Measurements from ENCODE around the gene RAPGEF1. TPM values are rescaled to one million over a fixed set of nuclear protein-coding genes. Genes with fewer than 3 reads are reported as not detected.

The RAPGEF1 gene
- total RNA-seq, 2 experiments from 2014 or later = 149 to 158 TPM

DNA sequence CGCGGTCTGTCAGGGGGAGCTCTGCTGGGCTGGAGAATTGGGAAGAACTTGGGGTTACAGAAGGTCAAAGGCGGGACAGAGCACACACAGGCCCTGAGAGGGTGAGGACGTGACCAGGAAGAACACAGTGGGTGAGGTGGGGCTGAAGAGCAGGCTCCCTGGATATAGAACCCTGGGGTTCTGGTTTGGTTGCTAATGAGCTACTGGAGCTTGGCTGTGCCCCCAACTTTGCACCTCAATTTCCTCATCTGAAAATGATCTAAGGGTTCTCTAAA is 110.7 kb downstream of the RAPGEF1 start:
- Mint-ChIP-seq H3K27me3 (no peaks in the 10 kb centered on the region), H3K9me3 (no peaks in the 10 kb centered on the region), H3K36me3 (ENCODE audit: low read depth) (peaks cover 76% of the 10 kb centered on the region), H3K4me3 (no peak overlapping the region), H3K27ac (peak overlapping the region; percentile 88), H3K4me1 (peaks cover 75% of the 10 kb centered on the region)
- CTCF ChIA-PET = interaction anchor here (0.8 to 2.1 kb wide), 3 partner anchors 13 to 111 kb away, joined by 3 to 8 read pairs (median 5); no protein-coding TSS in a partner anchor
- POLR2A ChIA-PET = interaction anchor here (0.5 to 3.4 kb wide), 5 partner anchors 15 to 105 kb away, joined by 3 to 27 read pairs (median 4); no protein-coding TSS in a partner anchor
- no peak for DNase-seq

- Mint-ChIP-seq H3K9me3 (no peaks in the 10 kb centered on the region), H3K4me3 (no peak overlapping the region), H3K27ac (peak overlapping the region; percentile 88), H3K36me3 (ENCODE audit: low read depth) (peaks cover 78% of the 10 kb centered on the region), H3K4me1 (peaks cover 71% of the 10 kb centered on the region), H3K27me3 (no peaks in the 10 kb centered on the region)
- no peak for DNase-seq
- ChIA-PET POLR2A (interaction anchor here (0.5 to 3.4 kb wide), 9 partner anchors 15 to 105 kb away, joined by 3 to 27 read pairs (median 4); no protein-coding TSS in a partner anchor), CTCF (interaction anchor here (0.8 to 2.1 kb wide), 2 partner anchors 14 to 38 kb away, joined by 3 to 8 read pairs; no protein-coding TSS in a partner anchor)
Observed at GRCh38 chr9:131628459-131629225, 111.2 kb downstream of the RAPGEF1 start.

- ChIA-PET CTCF (interaction anchor here (0.7 to 1.3 kb wide), 3 partner anchors 10 to 113 kb away, joined by 3 to 5 read pairs (median 5); no protein-coding TSS in a partner anchor), POLR2A (interaction anchor here (0.9 to 3.4 kb wide), 10 partner anchors 17 to 105 kb away, joined by 3 to 27 read pairs (median 4); no protein-coding TSS in a partner anchor)
- Mint-ChIP-seq H3K27me3 (no peaks in the 10 kb centered on the region), H3K9me3 (no peaks in the 10 kb centered on the region), H3K36me3 (ENCODE audit: low read depth) (peaks cover 77% of the 10 kb centered on the region), H3K27ac (peak overlapping the region; percentile 88), H3K4me1 (peaks cover 67% of the 10 kb centered on the region), H3K4me3 (peak overlapping the region; percentile 14)
- DNase-seq = peak; percentile 71
Observed at GRCh38 chr9:131627648-131628458, 112.0 kb downstream of the RAPGEF1 start.

GRCh38 chr9:131627326-131627647 is 112.6 kb downstream of the RAPGEF1 start:
- H3K4me1 Mint-ChIP-seq = peaks cover 65% of the 10 kb centered on the region
- no peak overlapping the region for H3K4me3 Mint-ChIP-seq

DNA sequence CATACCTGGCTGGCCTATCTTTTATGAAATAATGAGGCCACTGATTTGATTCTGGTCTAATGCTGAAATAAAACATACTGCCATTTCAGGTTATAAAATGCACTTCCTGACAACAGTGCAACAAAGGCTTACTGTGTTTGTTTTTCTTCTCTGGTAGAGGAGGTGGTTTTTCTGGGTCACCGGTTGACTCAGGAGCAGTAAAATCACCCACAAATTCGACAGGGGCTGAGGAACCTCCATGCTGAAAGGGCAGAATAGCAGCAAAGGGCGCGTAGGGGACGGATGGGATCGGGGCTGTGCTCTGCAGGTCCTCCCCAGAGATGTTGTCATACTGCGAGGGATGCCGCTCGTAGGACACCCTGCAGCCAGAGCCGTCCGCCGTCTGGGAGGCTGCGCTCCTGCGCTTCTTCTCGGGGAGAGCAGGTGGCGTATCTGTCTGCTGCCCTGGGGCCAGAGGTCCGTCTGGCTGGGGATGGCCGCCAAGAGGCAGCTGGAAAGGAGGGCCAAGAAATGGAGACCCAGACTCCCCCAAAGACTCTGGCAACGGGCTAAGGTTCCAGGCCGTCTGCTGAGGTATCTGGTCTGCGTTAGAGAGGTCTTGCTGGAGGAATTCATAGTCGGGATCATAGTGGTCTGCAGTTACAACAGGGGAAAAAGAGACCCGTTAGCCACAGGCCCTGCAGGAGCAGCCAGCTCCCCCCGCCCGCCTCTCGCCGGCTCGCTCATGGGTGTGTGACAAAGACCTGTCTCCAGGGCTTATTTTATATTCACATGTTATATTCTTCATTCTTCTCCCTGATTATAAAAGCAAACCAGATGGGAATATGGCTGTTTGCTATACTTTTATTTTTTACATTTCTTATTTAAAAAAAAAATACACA is 113.8 kb downstream of the RAPGEF1 start:
- H3K36me3 Mint-ChIP-seq (ENCODE audit: low read depth) = peaks cover 79% of the 10 kb centered on the region
- H3K27me3 Mint-ChIP-seq = no peaks in the 10 kb centered on the region
- peak; percentile 30 for DNase-seq
- ChIA-PET CTCF (interaction anchor here (0.6 to 1.8 kb wide), 3 partner anchors 10 to 105 kb away, joined by 3 to 4 read pairs (median 3); no protein-coding TSS in a partner anchor), POLR2A (interaction anchor here (1.0 to 2.0 kb wide), 3 partner anchors 23 to 102 kb away, joined by 3 to 4 read pairs (median 4); no protein-coding TSS in a partner anchor)
- H3K27ac Mint-ChIP-seq = peak overlapping the region; percentile 80
- H3K4me1 Mint-ChIP-seq = peaks cover 65% of the 10 kb centered on the region
- no peak overlapping the region for H3K4me3 Mint-ChIP-seq
- no peaks in the 10 kb centered on the region for H3K9me3 Mint-ChIP-seq

More at GRCh38 chr9:131627326-131627647, 112.6 kb downstream of the RAPGEF1 start:
- no peaks in the 10 kb centered on the region for H3K27me3 Mint-ChIP-seq
- H3K9me3 Mint-ChIP-seq = no peaks in the 10 kb centered on the region
- H3K27ac Mint-ChIP-seq = peak overlapping the region; percentile 88
- ChIA-PET POLR2A (interaction anchor here (0.9 to 3.4 kb wide), 8 partner anchors 18 to 106 kb away, joined by 3 to 27 read pairs (median 6); no protein-coding TSS in a partner anchor), CTCF (interaction anchor here (0.7 to 1.3 kb wide), 3 partner anchors 11 to 113 kb away, joined by 3 to 5 read pairs (median 5); no protein-coding TSS in a partner anchor)
- no peak for DNase-seq
- peaks cover 76% of the 10 kb centered on the region for H3K36me3 Mint-ChIP-seq (ENCODE audit: low read depth)

DNA sequence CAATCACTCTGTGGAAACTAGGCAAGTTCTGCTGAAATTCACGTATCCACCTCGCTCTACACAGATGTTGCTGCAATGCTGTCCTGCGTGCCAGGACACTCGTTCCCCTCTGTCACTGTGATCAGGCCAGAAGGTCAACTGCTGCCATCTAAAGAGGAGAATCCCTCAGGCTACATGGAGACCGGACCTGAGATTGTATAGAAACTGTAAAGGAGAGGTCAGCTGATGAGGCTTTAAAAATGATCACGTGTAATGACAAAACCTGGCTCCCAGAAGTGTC is 114.4 kb downstream of the RAPGEF1 start:
- ChIA-PET CTCF (interaction anchor here (1.1 to 1.8 kb wide), 2 partner anchors 10 to 106 kb away, joined by 3 to 4 read pairs; no protein-coding TSS in a partner anchor), POLR2A (interaction anchor here (0.9 to 2.0 kb wide), 7 partner anchors 8 to 102 kb away, joined by 3 to 4 read pairs (median 3); no protein-coding TSS in a partner anchor)
- DNase-seq = no peak
- Mint-ChIP-seq H3K27ac (peak overlapping the region; percentile 80), H3K4me3 (no peak overlapping the region), H3K36me3 (ENCODE audit: low read depth) (peaks cover 77% of the 10 kb centered on the region), H3K4me1 (peaks cover 59% of the 10 kb centered on the region), H3K9me3 (no peaks in the 10 kb centered on the region), H3K27me3 (no peaks in the 10 kb centered on the region)

GRCh38 chr9:131624636-131625507 is 115.0 kb downstream of the RAPGEF1 start:
- no peak for DNase-seq
- Mint-ChIP-seq H3K27ac (peak overlapping the region; percentile 56), H3K4me3 (no peak overlapping the region), H3K9me3 (no peaks in the 10 kb centered on the region), H3K36me3 (ENCODE audit: low read depth) (peaks cover 79% of the 10 kb centered on the region), H3K4me1 (peaks cover 54% of the 10 kb centered on the region), H3K27me3 (no peaks in the 10 kb centered on the region)
- CTCF ChIA-PET = interaction anchor here (1.1 to 1.8 kb wide), 3 partner anchors 11 to 106 kb away, joined by 3 to 4 read pairs (median 4); no protein-coding TSS in a partner anchor
- POLR2A ChIA-PET = interaction anchor here (0.9 to 2.0 kb wide), 10 partner anchors 9 to 107 kb away, joined by 3 to 4 read pairs (median 3); no protein-coding TSS in a partner anchor

DNA sequence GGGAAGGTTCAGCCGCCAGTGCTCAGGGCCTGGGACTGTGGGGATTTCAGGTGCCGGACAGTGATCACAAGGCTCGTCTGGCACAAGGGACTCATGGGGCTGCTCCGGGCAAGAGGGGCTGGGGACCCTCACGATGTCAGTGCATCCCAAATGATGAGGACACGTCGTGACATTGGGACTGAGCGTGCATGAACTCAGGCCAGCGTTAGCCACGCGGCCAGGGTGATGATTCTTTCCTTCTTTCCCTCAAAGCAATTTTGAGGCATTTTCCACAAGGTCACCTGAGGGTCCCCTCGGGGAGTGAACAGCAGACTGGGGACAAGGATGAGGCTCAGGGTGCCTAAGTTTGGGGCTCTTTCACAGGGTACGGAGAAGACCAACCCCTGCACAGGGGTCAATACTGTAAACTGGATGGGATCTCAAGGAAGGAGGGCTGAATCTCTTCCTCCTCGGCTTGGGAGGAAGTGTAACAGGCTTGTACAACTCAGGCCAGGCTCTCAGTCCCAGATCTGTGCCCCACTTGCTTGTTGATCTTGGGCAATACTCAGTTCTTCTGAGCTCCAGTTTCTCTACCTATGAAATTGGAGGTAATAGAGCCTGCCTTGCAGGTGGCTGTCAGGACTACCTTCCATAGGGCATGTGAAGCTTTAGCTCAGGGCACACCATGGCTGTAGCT is 116.1 kb downstream of the RAPGEF1 start:
- Mint-ChIP-seq H3K27ac (peak overlapping the region; percentile 35), H3K9me3 (no peaks in the 10 kb centered on the region), H3K4me3 (no peak overlapping the region), H3K27me3 (no peaks in the 10 kb centered on the region), H3K36me3 (ENCODE audit: low read depth) (peaks cover 80% of the 10 kb centered on the region), H3K4me1 (peaks cover 44% of the 10 kb centered on the region)
- ChIA-PET POLR2A (interaction anchor here (0.9 to 1.2 kb wide), 3 partner anchors 11 to 108 kb away, joined by 3 read pairs; no protein-coding TSS in a partner anchor), CTCF (interaction anchor here (1.2 to 1.8 kb wide), 2 partner anchors 12 to 32 kb away, joined by 4 read pairs; no protein-coding TSS in a partner anchor)
- no peak for DNase-seq

GRCh38 chr9:131622523-131622922 is 117.4 kb downstream of the RAPGEF1 start:
- Mint-ChIP-seq H3K4me1 (peaks cover 32% of the 10 kb centered on the region), H3K27ac (no peak overlapping the region), H3K9me3 (no peaks in the 10 kb centered on the region), H3K36me3 (ENCODE audit: low read depth) (peaks cover 82% of the 10 kb centered on the region), H3K27me3 (no peaks in the 10 kb centered on the region), H3K4me3 (no peak overlapping the region)
- ChIA-PET POLR2A (interaction anchor here (0.9 to 1.1 kb wide), 2 partner anchors 55 to 115 kb away, joined by 3 read pairs; no protein-coding TSS in a partner anchor), CTCF (no interaction called here)
- DNase-seq = no peak

DNA sequence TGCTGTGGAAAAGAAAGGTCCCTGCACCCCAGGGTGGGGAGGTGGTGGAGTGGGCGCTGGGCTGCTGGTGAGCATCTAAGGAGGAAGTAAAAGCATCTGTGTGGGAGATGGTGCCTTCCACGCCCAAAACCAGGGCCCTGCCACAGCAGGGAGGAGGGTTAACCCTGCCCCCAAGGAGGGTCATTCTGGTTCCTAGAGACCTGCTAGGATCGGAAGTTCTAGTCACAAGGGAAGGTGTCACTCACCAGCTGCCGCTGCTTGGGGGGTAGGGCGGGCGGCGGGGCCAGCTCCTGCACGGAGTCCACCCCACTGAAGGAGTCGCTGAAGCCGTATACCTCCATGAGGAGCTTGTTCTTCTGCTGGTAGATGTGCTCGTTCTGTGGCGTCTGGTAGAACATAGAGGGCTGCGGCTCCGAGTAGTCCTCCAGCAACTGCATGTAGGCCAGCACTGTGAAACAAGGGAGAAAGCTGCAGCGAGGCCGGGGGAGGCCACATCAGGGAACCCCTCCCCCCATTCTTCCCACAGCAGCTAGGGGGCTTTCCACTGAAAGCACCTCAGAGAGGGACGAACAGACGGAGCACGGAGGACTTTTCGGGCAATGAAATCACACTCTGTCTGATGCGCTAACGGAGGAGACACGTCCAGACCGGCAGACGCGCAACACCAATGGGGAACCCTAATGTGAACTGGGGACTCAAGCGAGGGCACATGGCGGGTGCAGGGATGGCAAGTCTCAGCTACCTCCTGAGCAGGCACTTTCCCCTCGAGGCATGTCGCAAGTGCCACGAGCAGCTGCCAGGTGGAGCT is 118.1 kb downstream of the RAPGEF1 start:
- Mint-ChIP-seq H3K27ac (peak overlapping the region; percentile 14), H3K4me3 (no peak overlapping the region), H3K4me1 (peaks cover 26% of the 10 kb centered on the region), H3K9me3 (no peaks in the 10 kb centered on the region), H3K27me3 (no peaks in the 10 kb centered on the region), H3K36me3 (ENCODE audit: low read depth) (peaks cover 82% of the 10 kb centered on the region)
- ChIA-PET CTCF (interaction anchor here (0.8 kb wide), 1 partner anchor 30 kb away, joined by 3 read pairs; no protein-coding TSS in a partner anchor), POLR2A (interaction anchor here (0.9 to 1.1 kb wide), 4 partner anchors 56 to 229 kb away, joined by 3 to 4 read pairs (median 3); no protein-coding TSS in a partner anchor)
- no peak for DNase-seq
